LNCAP (cell line): Measurements from ENCODE around the gene IMPG2.

Source experiments
- TF ChIP-seq, protein P1 (sequence below): fragments of 450-650 bp; IDR thresholded peaks from 2 replicates; pipeline ENCODE4 v1.5.1; 2017; ENCODE audit warnings: mild to moderate bottlenecking

The IMPG2 gene

DNA sequence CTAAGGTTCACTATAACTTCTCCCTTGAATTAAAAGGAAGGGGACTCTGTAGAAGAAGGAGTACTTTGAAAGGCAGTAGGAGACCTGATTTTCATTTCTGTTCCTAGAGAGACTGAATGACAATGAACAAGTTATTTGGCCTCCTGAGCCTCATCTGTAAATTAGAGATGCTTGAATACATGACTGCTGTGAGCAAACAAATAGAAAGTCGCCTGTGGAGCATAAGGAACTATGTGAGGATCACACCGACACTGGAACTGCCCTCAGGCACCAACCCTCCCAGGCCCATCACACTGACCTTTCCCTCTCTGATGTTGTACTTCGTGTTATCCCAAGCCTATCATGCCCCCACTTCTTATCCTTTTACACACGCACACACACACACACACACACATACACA lies 48.6 kb downstream of the IMPG2 start:
- TF ChIP-seq, protein P1, sequence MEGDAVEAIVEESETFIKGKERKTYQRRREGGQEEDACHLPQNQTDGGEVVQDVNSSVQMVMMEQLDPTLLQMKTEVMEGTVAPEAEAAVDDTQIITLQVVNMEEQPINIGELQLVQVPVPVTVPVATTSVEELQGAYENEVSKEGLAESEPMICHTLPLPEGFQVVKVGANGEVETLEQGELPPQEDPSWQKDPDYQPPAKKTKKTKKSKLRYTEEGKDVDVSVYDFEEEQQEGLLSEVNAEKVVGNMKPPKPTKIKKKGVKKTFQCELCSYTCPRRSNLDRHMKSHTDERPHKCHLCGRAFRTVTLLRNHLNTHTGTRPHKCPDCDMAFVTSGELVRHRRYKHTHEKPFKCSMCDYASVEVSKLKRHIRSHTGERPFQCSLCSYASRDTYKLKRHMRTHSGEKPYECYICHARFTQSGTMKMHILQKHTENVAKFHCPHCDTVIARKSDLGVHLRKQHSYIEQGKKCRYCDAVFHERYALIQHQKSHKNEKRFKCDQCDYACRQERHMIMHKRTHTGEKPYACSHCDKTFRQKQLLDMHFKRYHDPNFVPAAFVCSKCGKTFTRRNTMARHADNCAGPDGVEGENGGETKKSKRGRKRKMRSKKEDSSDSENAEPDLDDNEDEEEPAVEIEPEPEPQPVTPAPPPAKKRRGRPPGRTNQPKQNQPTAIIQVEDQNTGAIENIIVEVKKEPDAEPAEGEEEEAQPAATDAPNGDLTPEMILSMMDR: no peak

- TF ChIP-seq, protein P1: no peak
These were observed 50.2 kb downstream of the IMPG2 start for GRCh38 chr3:101270149-101270548.

- TF ChIP-seq, protein P1: no peak
These were observed 51.3 kb downstream of the IMPG2 start for GRCh38 chr3:101268971-101269671.

DNA sequence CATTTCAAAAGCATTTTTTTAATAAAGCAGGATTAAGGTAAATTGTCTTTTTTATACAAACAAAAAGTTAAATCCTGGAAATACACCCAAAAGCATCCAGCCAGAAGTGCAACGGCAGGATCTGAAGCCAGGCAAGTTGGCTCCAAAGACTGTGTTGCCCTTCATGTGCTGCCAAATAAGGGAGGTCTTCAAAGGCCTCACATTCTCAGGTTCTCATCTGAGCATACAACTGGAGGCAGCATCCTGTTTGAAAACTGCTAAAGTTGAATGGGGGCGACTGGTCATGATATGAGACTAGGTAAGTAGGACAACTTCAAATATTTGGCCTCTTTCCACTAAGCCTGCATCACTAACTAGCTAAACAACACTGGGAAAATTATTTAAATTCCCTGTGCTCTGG lies 52.2 kb downstream of the IMPG2 start:
- TF ChIP-seq, protein P1: no peak

- TF ChIP-seq, protein P1: no peak
These were observed 53.8 kb downstream of the IMPG2 start for GRCh38 chr3:101266566-101266965.

GRCh38 chr3:101266071-101266470 lies 54.3 kb downstream of the IMPG2 start:
- TF ChIP-seq, protein P1: no peak

DNA sequence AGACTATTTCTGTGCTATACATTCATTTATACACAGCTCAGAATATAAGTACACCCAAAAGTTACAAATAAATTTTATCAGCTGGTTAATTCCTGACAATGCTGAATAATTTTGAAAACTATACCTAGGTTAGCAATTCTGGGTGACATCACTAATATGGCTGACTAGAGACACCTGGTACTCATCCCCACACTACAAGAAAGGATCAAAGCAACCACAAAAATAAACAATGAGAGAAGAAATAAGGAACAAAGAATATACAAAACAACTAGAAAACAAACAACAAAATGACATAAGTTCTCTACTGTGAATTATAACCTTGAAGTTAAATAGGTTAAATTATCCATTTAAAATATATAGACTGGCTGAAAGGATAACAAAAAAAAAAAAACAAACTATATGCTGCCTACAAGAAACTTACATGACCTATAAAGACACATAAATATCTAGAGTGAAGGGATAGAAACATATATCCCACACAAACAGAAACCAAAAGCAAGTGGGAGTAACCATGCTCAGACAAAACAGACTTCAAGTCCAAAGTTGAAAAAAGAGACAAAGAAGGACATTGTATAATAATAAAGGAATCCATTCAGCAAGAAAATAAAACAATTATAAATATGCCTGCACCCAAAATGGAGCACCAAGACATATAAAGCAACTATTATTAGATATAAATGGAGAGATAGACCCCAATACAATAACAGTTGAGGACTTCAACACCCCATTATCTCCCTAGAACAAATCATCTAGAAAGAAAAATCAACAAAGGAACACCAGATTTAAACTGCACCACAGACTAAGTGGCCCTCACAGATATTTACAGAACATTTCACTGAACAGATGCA lies 57.8 kb downstream of the IMPG2 start:
- TF ChIP-seq, protein P1: no peak
